ENCODE measurements around the gene TSC2. TPM values are rescaled to one million over a fixed set of nuclear protein-coding genes. Genes with fewer than 3 reads are reported as not detected.
"Not testable (repeated sequence)": the region's sequence is repeated elsewhere in the genome, so short reads cannot be mapped to it uniquely, and the experiment has no call there.

The TSC2 gene
- total RNA-seq, 1 donor from 2014 or later, result 49.5 TPM

- no peak for ATAC-seq
Measured at GRCh38 chr16:2086812-2087747, 39.3 kb downstream of the TSC2 start.

GRCh38 chr16:2087748-2088631, 40.2 kb downstream of the TSC2 start:
- ATAC-seq, result no peak

- no peak for ATAC-seq
Measured at GRCh38 chr16:2088759-2089358, 41.1 kb downstream of the TSC2 start.

- no peak for ATAC-seq
Measured at GRCh38 chr16:2089706-2090480, 42.1 kb downstream of the TSC2 start.

GRCh38 chr16:2090481-2090776, 42.6 kb downstream of the TSC2 start:
- ATAC-seq, result no peak

GRCh38 chr16:2090777-2091546, 43.2 kb downstream of the TSC2 start:
- ATAC-seq, result peak; percentile 72

GRCh38 chr16:2091547-2092255, 43.9 kb downstream of the TSC2 start:
- ATAC-seq, result no peak

- ATAC-seq, result peak; percentile 41
Measured at GRCh38 chr16:2092256-2092620, 44.5 kb downstream of the TSC2 start.

GRCh38 chr16:2092866-2093265, 45.1 kb downstream of the TSC2 start:
- ATAC-seq, result no peak

GRCh38 chr16:2093793-2094192, 46.0 kb downstream of the TSC2 start:
- no peak for ATAC-seq

- ATAC-seq, result no peak
Measured at GRCh38 chr16:2095315-2095853, 47.6 kb downstream of the TSC2 start.

GRCh38 chr16:2095918-2096582, 48.3 kb downstream of the TSC2 start:
- peak; percentile 1 for ATAC-seq

GRCh38 chr16:2096853-2097595, 49.2 kb downstream of the TSC2 start:
- ATAC-seq, result no peak

GRCh38 chr16:2097689-2098088, 49.9 kb downstream of the TSC2 start:
- not testable (repeated sequence) for ATAC-seq

- ATAC-seq, result not testable (repeated sequence)
Measured at GRCh38 chr16:2101581-2101980, 53.8 kb downstream of the TSC2 start.

- no peak for ATAC-seq
Measured at GRCh38 chr16:2102471-2102870, 54.7 kb downstream of the TSC2 start.

- ATAC-seq, result not testable (repeated sequence)
Measured at GRCh38 chr16:2104464-2104863, 56.7 kb downstream of the TSC2 start.

GRCh38 chr16:2105291-2105690, 57.5 kb downstream of the TSC2 start:
- not testable (repeated sequence) for ATAC-seq

- not testable (repeated sequence) for ATAC-seq
Measured at GRCh38 chr16:2105769-2106168, 58.0 kb downstream of the TSC2 start.

All from esophagus mucosa (tissue), 1 donor.